Measurements from ENCODE around the gene VPS26C. TPM values are rescaled to one million over a fixed set of nuclear protein-coding genes. Genes with fewer than 3 reads are reported as not detected.
"Not testable (repeated sequence)": the region's sequence is repeated elsewhere in the genome, so short reads cannot be mapped to it uniquely, and the experiment has no call there.

VPS26C gene
- total and polyA plus RNA-seq, 10 of the 15 experiments (the other 5 are each of a cell fraction or from before 2014, with no cell fraction given): 32.5 to 65.1 (median 48.0) TPM

GRCh38 chr21:37292041-37292440 is 24.9 kb upstream of the VPS26C start:
- intact Hi-C loops (cut with micrococcal nuclease; ENCODE audit: unreplicated experiment): no loop called here

GRCh38 chr21:37283191-37283710 is 16.1 kb upstream of the VPS26C start:
- H3K9me3 ChIP-seq (replicated peaks; ENCODE audit: control insufficient read depth, insufficient read depth, low read length); FAIRE-seq; H3K79me2 ChIP-seq (ENCODE audit: control insufficient read depth, insufficient read depth, low read length); H4K20me1 ChIP-seq (ENCODE audit: control insufficient read depth, insufficient read depth); H3K4me1 ChIP-seq (ENCODE audit: control insufficient read depth, insufficient read depth, low read length); POLR2A ChIA-PET; CTCF ChIA-PET; H3K27me3 ChIP-seq (replicated peaks in 1 of 2; ENCODE audit: control insufficient read depth in 2 of 2, insufficient read depth in 2 of 2, low read length in 1 of 2); DNase-seq (ENCODE audit: low read depth, low spot score); in situ Hi-C loops (cut with MboI); RAD21 ChIA-PET (ENCODE audit: unreplicated experiment); BruUV-seq (replicated peaks); SMC1A ChIA-PET (ENCODE audit: uncharacterized antibody, unreplicated experiment); H3K9ac ChIP-seq (ENCODE audit: control insufficient read depth, insufficient read depth, low read length); H3K4me2 ChIP-seq (ENCODE audit: control insufficient read depth, insufficient read depth); H3K36me3 ChIP-seq (ENCODE audit: control insufficient read depth in 2 of 2, insufficient read depth in 2 of 2, low read length in 1 of 2); H3K27ac ChIP-seq (ENCODE audit: control insufficient read depth, insufficient read depth); intact Hi-C loops (cut with micrococcal nuclease; ENCODE audit: unreplicated experiment); H3K4me3 ChIP-seq; ATAC-seq; H2AFZ ChIP-seq (ENCODE audit: control insufficient read depth, low read depth, low read length): not testable (repeated sequence)
- WGBS (ENCODE audit: insufficient coverage, insufficient replicate concordance, low lambda C conversion rate, missing lambda C conversion rate): 82% methylated on average over 32 of the region's 38 CpGs

More at GRCh38 chr21:37292041-37292440, 24.9 kb upstream of the VPS26C start:
- Histone ChIP-seq H3K9me3 (replicated peaks; ENCODE audit: control insufficient read depth, insufficient read depth, low read length) (no peaks in the 10 kb centered on the region), H3K27ac (ENCODE audit: control insufficient read depth, insufficient read depth) (no peak overlapping the region), H3K9ac (ENCODE audit: control insufficient read depth, insufficient read depth, low read length) (no peak overlapping the region), H3K36me3 (ENCODE audit: control insufficient read depth in 2 of 2, insufficient read depth in 2 of 2, low read length in 1 of 2) (no peaks in the 10 kb centered on the region), H2AFZ (ENCODE audit: control insufficient read depth, low read depth, low read length) (no peak overlapping the region), H3K27me3 (replicated peaks in 1 of 2; ENCODE audit: control insufficient read depth in 2 of 2, insufficient read depth in 2 of 2, low read length in 1 of 2) (no peaks in the 10 kb centered on the region), H3K4me3 (no peak overlapping the region), H3K4me1 (ENCODE audit: control insufficient read depth, insufficient read depth, low read length) (no peaks in the 10 kb centered on the region; the same call in 1 of the 2 replicates), H4K20me1 (ENCODE audit: control insufficient read depth, insufficient read depth) (no peaks in the 10 kb centered on the region), H3K4me2 (ENCODE audit: control insufficient read depth, insufficient read depth) (no peak overlapping the region), H3K79me2 (ENCODE audit: control insufficient read depth, insufficient read depth, low read length) (no peaks in the 10 kb centered on the region)
- FAIRE-seq (no peak), ATAC-seq (no peak), DNase-seq (ENCODE audit: low read depth, low spot score) (no peak)
- ChIA-PET CTCF (no interaction called here), RAD21 (ENCODE audit: unreplicated experiment) (no interaction called here), POLR2A (no interaction called here), SMC1A (ENCODE audit: uncharacterized antibody, unreplicated experiment) (interaction anchor here (0.7 kb wide), 1 partner anchor 24 kb away, joined by 3 read pairs; no protein-coding TSS in a partner anchor)
- in situ Hi-C loops (cut with MboI): no loop called here
- BruUV-seq (replicated peaks): no TSS peak
- WGBS (ENCODE audit: insufficient coverage, insufficient replicate concordance, low lambda C conversion rate, missing lambda C conversion rate): 93% methylated on average over 1 of the region's 1 CpG
- TF ChIP-seq MYB (IDR thresholded peaks at IDR 0.05; ENCODE audit: borderline replicate concordance, low read depth, low read length) (no peak), ZNF384 (IDR thresholded peaks at IDR 0.05; ENCODE audit: borderline replicate concordance, low read depth, low read length) (no peak), JUNB (IDR thresholded peaks at IDR 0.05) (no peak)

GRCh38 chr21:37282602-37283001 is 15.5 kb upstream of the VPS26C start:
- intact Hi-C loops (cut with micrococcal nuclease; ENCODE audit: unreplicated experiment); SMC1A ChIA-PET (ENCODE audit: uncharacterized antibody, unreplicated experiment); H3K36me3 ChIP-seq (ENCODE audit: control insufficient read depth in 2 of 2, insufficient read depth in 2 of 2, low read length in 1 of 2); in situ Hi-C loops (cut with MboI); DNase-seq (ENCODE audit: low read depth, low spot score); ATAC-seq; BruUV-seq (replicated peaks); H3K9ac ChIP-seq (ENCODE audit: control insufficient read depth, insufficient read depth, low read length); H3K4me1 ChIP-seq (ENCODE audit: control insufficient read depth, insufficient read depth, low read length); H3K27me3 ChIP-seq (replicated peaks in 1 of 2; ENCODE audit: control insufficient read depth in 2 of 2, insufficient read depth in 2 of 2, low read length in 1 of 2); POLR2A ChIA-PET; H4K20me1 ChIP-seq (ENCODE audit: control insufficient read depth, insufficient read depth); CTCF ChIA-PET; H3K79me2 ChIP-seq (ENCODE audit: control insufficient read depth, insufficient read depth, low read length); H3K9me3 ChIP-seq (replicated peaks; ENCODE audit: control insufficient read depth, insufficient read depth, low read length); FAIRE-seq; RAD21 ChIA-PET (ENCODE audit: unreplicated experiment); H3K4me2 ChIP-seq (ENCODE audit: control insufficient read depth, insufficient read depth); H3K27ac ChIP-seq (ENCODE audit: control insufficient read depth, insufficient read depth); H3K4me3 ChIP-seq; H2AFZ ChIP-seq (ENCODE audit: control insufficient read depth, low read depth, low read length): not testable (repeated sequence)
- 62% methylated on average over 10 of the region's 10 CpGs for WGBS (ENCODE audit: insufficient coverage, insufficient replicate concordance, low lambda C conversion rate, missing lambda C conversion rate)
